CD4-positive, alpha-beta T cell (primary cell): ENCODE measurements around the gene RCOR3. TPM values are rescaled to one million over a fixed set of nuclear protein-coding genes. Genes with fewer than 3 reads are reported as not detected.

Experiments used
- ATAC-seq: fragments of 200-7000 bp; cut with Tn5 transposase; one replicate; pipeline ENCODE4 v1.10.0; 2022; ENCODE audit warnings: mild to moderate bottlenecking; ENCODE audit not compliant: poor library complexity
- CTCF ChIA-PET: fragments of 350-600 bp; sonication (Branson Sonifier 250); formaldehyde crosslinking; loops from one replicate; lab custom pipeline; 2021; ENCODE audit warnings: antibody characterized with exemption, inconsistent platforms; lab: Charles Lee
- POLR2A ChIA-PET: fragments of 350-600 bp; sonication (Branson Sonifier 250); formaldehyde crosslinking; loops from one replicate; lab custom pipeline; 2021; ENCODE audit warnings: antibody characterized with exemption, inconsistent platforms; lab: Charles Lee
- DNase-seq, 14 experiments: peaks; one replicate each; pipeline ENCODE4 v3.0.0-alpha.2; 2013 to 2020; ENCODE audit warnings: mixed read lengths in 2 of 14
- H3K27ac ChIP-seq, 2 donors: one replicate each; pipeline versions ENCODE4 v1.5.1 to v1.7.0; 2013; ENCODE audit warnings: low read length in 2 of 2, low read depth in 1 of 2, mild to moderate bottlenecking in 1 of 2
- H3K27me3 ChIP-seq, 2 experiments: 1 replicate in 1 of 2; 2 replicates in 1 of 2; pipeline versions ENCODE4 v1.6.1 to v1.7.0; 2013; ENCODE audit warnings: low read length in 2 of 2, control low read depth in 1 of 2, mild to moderate bottlenecking in 1 of 2, moderate library complexity in 1 of 2; ENCODE audit not compliant: insufficient read depth in 2 of 2, control insufficient read depth in 1 of 2
- H3K36me3 ChIP-seq: one replicate; pipeline ENCODE4 v1.6.1; 2013; ENCODE audit warnings: low read length, control low read depth; ENCODE audit not compliant: insufficient read depth
- H3K4me1 ChIP-seq: one replicate; pipeline ENCODE4 v1.6.1; 2013; ENCODE audit warnings: low read length, control low read depth; ENCODE audit not compliant: insufficient read depth
- H3K4me3 ChIP-seq: one replicate; pipeline ENCODE4 v1.5.1; 2013; ENCODE audit warnings: mild to moderate bottlenecking, low read length, moderate library complexity
- H3K9me3 ChIP-seq, 2 experiments: 1 replicate in 1 of 2; 2 replicates in 1 of 2; pipeline versions ENCODE4 v1.6.1 to v1.7.0; 2013; ENCODE audit warnings: low read length in 2 of 2, mild to moderate bottlenecking in 2 of 2, control low read depth in 1 of 2, moderate library complexity in 1 of 2; ENCODE audit not compliant: control insufficient read depth in 1 of 2, insufficient read depth in 1 of 2
- H3K27ac Mint-ChIP-seq: one replicate; pipeline ENCODE4 v1.8.0; 2020; ENCODE audit warnings: mixed read lengths
- H3K27me3 Mint-ChIP-seq: one replicate; pipeline ENCODE4 v1.8.0; 2021; ENCODE audit warnings: mixed read lengths
- H3K36me3 Mint-ChIP-seq: one replicate; pipeline ENCODE4 v1.8.0; 2021; ENCODE audit warnings: low read depth, mixed read lengths
- H3K4me1 Mint-ChIP-seq: one replicate; pipeline ENCODE4 v1.8.0; 2021; ENCODE audit warnings: low read depth, mixed read lengths
- H3K4me3 Mint-ChIP-seq: one replicate; pipeline ENCODE4 v1.8.0; 2020; ENCODE audit warnings: mild to moderate bottlenecking, mixed read lengths
- H3K9me3 Mint-ChIP-seq: one replicate; pipeline ENCODE4 v1.8.0; 2020; ENCODE audit warnings: mixed read lengths
- CTCF ChIP-seq: fragments of 200-600 bp; IDR thresholded peaks from one replicate; pipeline ENCODE4 v1.8.0; 2022; ENCODE audit warnings: antibody characterized with exemption, mild to moderate bottlenecking
- intact Hi-C, 2 experiments: fragments of 100-400 bp; cut with DNase I in 1 of 2; cut with micrococcal nuclease in 1 of 2; formaldehyde crosslinking; loops; one replicate each; pipeline versions ENCODE4 v1.15.1 to v1.9.0; 2023 to 2025; cut with DNase I, micrococcal nuclease
- total RNA-seq, 174 experiments: library from RNA in 2 of 174; stranded (reverse) in 2 of 174; gene quantifications; one replicate each; pipeline ENCODE4 v1.2.3 and lab custom pipeline; 2021 to 2026

Gene RCOR3
- total RNA-seq, 2 experiments from 2014 or later: 55.7 to 60.5 TPM

GRCh38 chr1:211326528-211327345 lies 67.6 kb downstream of the RCOR3 start, which contains the start of gene TRAF5:
TSS of gene TRAF5 (plus strand) at chr1:211326833. CDS start at chr1:211353240, 26,407 bp downstream.
- Histone ChIP-seq H3K27ac (peak within 1 kb of the TSS; percentile 68 to 72), H3K9me3 (no peaks in the 10 kb centered on the region), H3K36me3 (peaks cover 3% of the 10 kb centered on the region), H3K4me3 (peak within 1 kb of the TSS; percentile 86), H3K27me3 (no peaks in the 10 kb centered on the region), H3K4me1 (peaks cover 62% of the 10 kb centered on the region)
- CTCF ChIA-PET: interaction anchor here (1.9 kb wide), 1 partner anchor 20 kb away, joined by 5 read pairs; no protein-coding TSS in a partner anchor
- DNase-seq (peak in 9 of 14 experiments; percentile 19 to 72 (median 58)), ATAC-seq (peak; percentile 35)
- Mint-ChIP-seq H3K4me1 (peaks cover 75% of the 10 kb centered on the region), H3K27ac (peak within 1 kb of the TSS; percentile 86), H3K9me3 (no peaks in the 10 kb centered on the region), H3K27me3 (no peaks in the 10 kb centered on the region), H3K36me3 (peaks cover 18% of the 10 kb centered on the region), H3K4me3 (peak within 1 kb of the TSS; percentile 95)
- POLR2A ChIA-PET: interaction anchor here (0.7 to 4.9 kb wide), 13 partner anchors 9 to 98 kb away, joined by 3 to 44 read pairs (median 3); partner anchors contain the start of gene RCOR3
- TF ChIP-seq CTCF: no peak
- intact Hi-C loops: loop anchor here (2.0 to 10.0 kb wide), 5 partner anchors 48 to 256 kb away; partner anchors contain the start of gene SLC30A1 (in 1 of the 2)

- POLR2A ChIA-PET: interaction anchor here (0.6 to 4.9 kb wide), 11 partner anchors 9 to 99 kb away, joined by 3 to 44 read pairs (median 6); partner anchors contain the start of gene RCOR3
Observed at GRCh38 chr1:211327346-211327921, 68.3 kb downstream of the RCOR3 start.

More at GRCh38 chr1:211327346-211327921, 68.3 kb downstream of the RCOR3 start:
- Histone ChIP-seq H3K4me1 (peaks cover 69% of the 10 kb centered on the region), H3K27ac (peak overlapping the region; percentile 68 to 72), H3K27me3 (no peaks in the 10 kb centered on the region), H3K4me3 (peak overlapping the region; percentile 86), H3K9me3 (no peaks in the 10 kb centered on the region), H3K36me3 (peaks cover 3% of the 10 kb centered on the region)
- no peak for TF ChIP-seq CTCF
- DNase-seq (peak in 9 of 14 experiments; percentile 28 to 67 (median 33)), ATAC-seq (peak; percentile 57)
- Mint-ChIP-seq H3K4me3 (peak overlapping the region; percentile 95), H3K36me3 (peaks cover 18% of the 10 kb centered on the region), H3K27me3 (no peaks in the 10 kb centered on the region), H3K9me3 (no peaks in the 10 kb centered on the region), H3K4me1 (peaks cover 82% of the 10 kb centered on the region), H3K27ac (peak overlapping the region; percentile 83)
- intact Hi-C loops: loop anchor here (2.0 to 10.0 kb wide), 5 partner anchors 47 to 255 kb away; partner anchors contain the start of gene SLC30A1 (in 1 of the 2)
- CTCF ChIA-PET: interaction anchor here (1.9 kb wide), 1 partner anchor 20 kb away, joined by 5 read pairs; no protein-coding TSS in a partner anchor
